Amniotic epithelial cell (primary cell): ENCODE results near the gene USP22.
"Not testable (repeated sequence)": the region's sequence is repeated elsewhere in the genome, so short reads cannot be mapped to it uniquely, and the experiment has no call there.

Experiments
- DNase-seq: peaks from one replicate; pipeline ENCODE4 v3.0.0-alpha.2; 2010; ENCODE audit warnings: low read depth

The USP22 gene

GRCh38 chr17:20988001-20988636, 54.7 kb downstream of the USP22 start:
- no peak for DNase-seq

DNA sequence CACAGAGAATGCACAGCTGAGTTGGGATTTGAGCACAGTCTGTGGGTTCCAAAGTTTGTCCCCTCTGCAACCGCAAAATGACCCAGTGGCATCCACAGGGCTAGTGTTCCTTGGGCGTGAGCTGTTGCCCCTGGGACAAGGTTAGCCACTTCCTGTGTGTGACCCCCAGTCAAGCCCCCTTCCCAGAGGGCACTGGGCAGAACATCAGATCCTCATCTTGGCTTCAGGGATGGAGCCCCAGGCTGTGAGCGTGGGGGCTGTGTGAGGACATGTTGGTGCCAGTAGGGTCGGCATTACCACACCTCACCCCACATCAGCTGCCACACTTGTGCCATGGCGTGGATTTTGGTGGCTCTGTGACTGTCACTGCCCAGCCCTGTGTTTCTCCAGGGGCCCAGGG, 55.3 kb downstream of the USP22 start:
- no peak for DNase-seq

DNA sequence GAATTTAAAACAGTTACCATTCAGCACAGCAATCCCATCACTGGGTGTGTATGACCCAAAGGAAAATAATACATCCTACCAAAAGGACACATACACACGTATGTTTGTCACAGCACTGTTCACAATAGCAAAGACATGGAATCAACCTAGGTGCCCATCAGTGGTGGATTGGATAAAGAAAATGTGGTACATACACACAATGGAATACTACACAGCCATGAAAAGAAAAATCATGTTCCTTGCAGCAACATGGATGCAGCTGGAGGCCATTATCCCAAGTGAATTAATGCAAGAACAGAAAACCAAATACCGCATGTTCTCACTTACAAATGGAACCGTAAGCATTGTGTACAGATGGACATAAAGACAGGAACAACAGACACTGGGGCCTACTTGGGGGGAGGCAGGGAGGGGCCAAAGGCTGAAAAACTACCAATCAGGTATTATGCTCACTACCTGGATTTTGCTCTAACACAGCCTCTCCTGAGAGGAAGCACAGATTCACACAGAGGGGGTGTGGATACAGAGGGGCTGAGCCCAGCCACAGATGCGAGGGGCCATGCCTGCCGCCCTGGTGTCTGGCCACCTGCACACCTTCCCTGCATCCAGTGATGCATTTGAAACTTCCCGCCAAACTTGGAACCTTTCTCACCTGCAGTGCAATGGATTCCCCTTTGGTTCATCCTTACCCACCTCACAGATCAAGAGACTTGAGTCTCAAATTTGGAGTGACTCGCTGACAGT, 55.9 kb downstream of the USP22 start:
- DNase-seq = no peak

- DNase-seq = no peak
Measured at GRCh38 chr17:20983359-20983637, 59.5 kb downstream of the USP22 start.

- no peak for DNase-seq
Measured at GRCh38 chr17:20982589-20983358, 60.0 kb downstream of the USP22 start.

DNA sequence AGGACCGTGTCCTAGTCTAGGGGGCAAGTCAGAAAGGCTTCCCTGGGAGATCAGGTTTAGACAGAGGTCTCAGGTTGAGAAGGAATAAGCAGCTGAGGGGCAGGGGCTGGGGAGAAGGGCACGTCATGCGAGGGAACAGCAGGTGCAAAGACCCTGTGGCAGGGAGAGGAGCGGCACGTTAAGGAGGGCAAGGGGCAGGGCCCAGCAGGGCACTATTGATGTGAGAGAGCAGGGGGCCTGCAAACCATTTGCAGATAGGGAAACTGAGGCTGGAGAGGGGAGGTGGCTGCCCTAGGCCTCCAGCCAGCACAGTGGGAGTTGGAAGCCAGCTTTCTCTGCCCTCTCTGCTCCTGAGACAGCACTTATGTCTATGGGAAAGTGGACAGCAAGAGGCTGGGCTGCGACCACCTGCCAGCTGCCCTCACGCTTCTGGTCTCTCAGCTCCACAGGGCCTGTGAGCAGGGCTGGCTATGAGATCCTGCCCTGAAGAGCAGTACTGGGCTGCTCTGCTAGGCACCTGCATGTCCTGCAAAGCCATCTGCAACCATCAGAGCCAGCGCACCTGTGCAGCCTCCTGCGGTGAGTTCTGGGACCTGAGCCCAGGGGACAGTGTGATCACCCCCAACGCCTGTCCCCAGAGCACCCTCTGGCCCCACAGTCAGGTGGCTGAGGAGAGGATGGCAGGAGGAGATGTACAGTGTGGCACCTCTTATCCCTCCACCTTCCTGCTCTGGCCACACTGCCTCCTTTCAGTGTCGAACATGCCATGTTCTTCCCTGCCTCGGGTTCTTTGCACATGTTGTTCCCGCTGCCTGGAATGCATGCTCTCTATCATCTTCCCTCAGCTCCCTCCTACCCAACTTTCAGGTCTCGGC, 61.5 kb downstream of the USP22 start:
- no peak for DNase-seq

- no peak for DNase-seq
Measured at GRCh38 chr17:20979792-20980083, 63.1 kb downstream of the USP22 start.

DNA sequence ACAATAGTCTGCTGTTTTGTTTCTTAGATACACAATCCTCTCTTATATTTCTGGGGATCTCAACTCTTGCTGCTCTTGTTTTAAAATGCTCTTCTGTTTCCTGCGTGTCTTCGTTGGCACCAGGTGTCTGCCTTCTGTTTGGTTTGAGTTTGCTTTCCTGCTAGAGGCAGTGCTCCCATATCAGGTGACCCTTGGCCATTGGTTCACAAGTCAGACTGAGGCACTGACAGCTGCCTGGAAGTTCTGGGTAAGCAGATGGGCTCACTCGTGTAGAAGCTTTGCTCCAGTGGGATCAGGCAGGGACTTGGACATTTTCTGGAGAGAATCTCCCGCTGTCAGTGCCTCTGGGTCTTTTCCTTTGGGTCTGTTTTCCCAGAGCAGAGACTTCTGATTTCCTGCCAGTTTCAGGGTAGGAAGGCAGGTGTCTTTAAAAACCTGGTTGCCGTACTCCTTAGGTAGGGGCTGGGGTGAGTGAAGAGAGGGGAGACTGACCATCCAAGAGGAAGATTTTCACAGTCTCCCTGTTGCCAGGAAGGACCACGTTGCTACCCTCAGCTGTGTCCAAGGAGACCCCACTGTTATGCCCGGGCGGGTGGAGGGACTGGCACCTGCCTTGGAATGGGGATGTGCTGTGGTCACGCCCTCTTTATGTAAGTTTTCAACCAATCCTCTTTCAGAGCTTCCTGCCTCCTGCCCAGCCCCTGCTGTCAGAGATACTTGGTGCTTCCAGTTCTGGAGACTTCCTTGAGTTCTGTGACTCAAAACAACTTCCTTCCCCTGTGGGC, 63.6 kb downstream of the USP22 start:
- DNase-seq = not testable (repeated sequence)

- DNase-seq = not testable (repeated sequence)
Measured at GRCh38 chr17:20977609-20978253, 65.1 kb downstream of the USP22 start.

GRCh38 chr17:20975566-20975965, 67.2 kb downstream of the USP22 start:
- DNase-seq = no peak

DNA sequence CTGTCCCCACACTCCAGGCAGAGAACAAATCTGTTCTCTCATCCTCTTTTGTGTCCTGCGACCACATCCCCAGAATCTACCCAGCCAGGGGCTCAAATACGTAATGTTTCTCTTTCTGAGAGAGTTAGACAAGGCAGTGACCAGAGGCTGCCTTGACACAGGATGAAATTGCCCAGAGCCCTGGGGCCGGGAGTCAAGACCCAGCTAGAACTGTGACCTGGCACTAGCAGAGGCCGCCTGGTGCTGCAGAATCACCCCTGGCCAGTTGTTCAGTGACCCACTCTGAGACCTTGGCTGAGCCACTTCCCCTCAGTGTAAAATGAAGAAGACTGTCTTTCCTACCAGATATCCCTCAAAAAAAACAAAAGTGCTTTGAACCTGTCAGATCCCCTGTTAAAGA, 72.5 kb downstream of the USP22 start:
- DNase-seq = no peak

DNA sequence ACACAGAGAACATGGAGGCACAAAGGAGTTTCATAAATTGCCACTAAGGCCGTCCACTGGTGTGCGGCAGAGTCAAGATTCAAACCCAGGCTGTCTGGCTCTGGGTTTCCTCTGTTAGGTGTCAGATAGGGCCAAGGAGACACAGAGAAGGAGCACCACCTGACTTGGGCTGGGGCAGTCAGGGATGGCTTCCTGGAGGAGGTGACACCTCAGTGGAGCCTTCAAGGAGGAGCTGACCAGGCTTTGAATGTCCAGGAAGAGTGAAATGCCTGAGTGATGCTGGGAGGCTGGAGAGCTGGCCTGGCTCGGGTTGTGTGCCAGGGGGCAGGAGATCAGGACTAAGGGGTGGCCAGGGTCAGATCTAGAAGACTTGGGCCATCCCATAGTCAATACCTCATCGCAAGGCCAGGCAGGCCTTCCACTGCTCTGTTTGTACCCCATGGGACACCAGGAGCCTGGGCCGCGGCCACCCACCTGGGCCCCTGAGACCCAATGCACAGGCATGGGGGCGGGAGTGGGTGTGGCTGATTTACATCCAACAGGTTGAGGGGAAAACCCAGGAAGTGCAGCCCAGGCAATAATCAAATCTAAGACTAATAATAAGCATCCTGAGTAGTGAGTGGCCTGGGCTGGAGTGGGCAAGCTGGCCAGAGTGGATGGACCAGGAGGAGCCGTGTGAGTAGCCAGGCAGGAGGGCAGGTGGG, 73.7 kb downstream of the USP22 start:
- DNase-seq = no peak

GRCh38 chr17:20967776-20968175, 75.0 kb downstream of the USP22 start:
- peak; percentile 21 for DNase-seq

DNA sequence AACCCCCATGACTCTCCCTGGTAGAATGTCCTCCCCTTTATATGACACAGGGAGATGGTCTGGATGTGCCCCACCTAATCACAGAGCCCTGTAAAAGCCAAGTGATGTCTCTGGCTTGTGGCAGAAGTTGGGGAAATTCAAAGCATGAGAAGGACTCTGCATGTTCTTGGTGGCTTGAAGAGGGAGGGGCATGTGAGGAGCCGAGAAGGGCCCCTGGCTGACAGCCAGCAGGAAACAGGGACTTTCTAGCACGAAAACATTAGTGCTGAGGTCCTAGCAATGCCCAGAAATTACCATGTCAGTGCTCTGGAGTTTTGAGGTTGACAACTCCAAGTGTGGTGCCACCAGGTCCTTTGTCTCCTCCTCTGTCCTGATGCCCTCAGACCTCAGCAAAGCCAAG, 75.9 kb downstream of the USP22 start:
- DNase-seq = no peak

- no peak for DNase-seq
Measured at GRCh38 chr17:20965492-20965891, 77.3 kb downstream of the USP22 start.

GRCh38 chr17:20961586-20961985, 81.2 kb downstream of the USP22 start:
- DNase-seq = no peak

DNA sequence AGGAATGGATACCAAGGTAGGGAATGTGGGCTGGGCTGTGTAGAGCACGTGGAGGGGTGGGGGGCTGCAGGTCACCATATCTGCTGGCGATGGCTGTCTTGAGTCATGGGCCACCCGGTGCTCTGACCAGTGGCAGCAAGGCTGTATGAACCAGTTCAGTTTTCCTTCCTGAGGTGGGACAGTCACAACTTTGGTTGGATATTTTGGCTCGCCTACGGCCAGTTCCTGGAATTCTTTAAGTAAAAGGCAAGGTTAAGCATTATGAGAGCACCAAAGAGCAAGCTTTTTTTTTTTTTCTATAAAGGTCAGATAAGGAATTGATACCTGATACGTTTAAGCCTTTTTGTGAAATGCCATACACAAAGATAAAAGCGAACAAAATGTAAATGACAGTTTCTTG, 81.9 kb downstream of the USP22 start:
- no peak for DNase-seq

- DNase-seq = peak; percentile 47
Measured at GRCh38 chr17:20955427-20956323, 87.1 kb downstream of the USP22 start.

- no peak for DNase-seq
Measured at GRCh38 chr17:20954794-20955193, 88.0 kb downstream of the USP22 start.

- DNase-seq = no peak
Measured at GRCh38 chr17:20952183-20952582, 90.6 kb downstream of the USP22 start.
